ENCODE results near the gene NRG4. TPM values are rescaled to one million over a fixed set of nuclear protein-coding genes. Genes with fewer than 3 reads are reported as not detected.
A peak's percentile ranks its signal among the peaks of the same experiment; 100 is the strongest.
"Not testable (repeated sequence)": the region's sequence is repeated elsewhere in the genome, so short reads cannot be mapped to it uniquely, and the experiment has no call there.

The NRG4 gene
- total RNA-seq, 1 donor from 2014 or later = not detected

- Histone ChIP-seq H3K36me3 (ENCODE audit: control insufficient read depth, insufficient read depth, low read length) (no peaks in the 10 kb centered on the region), H3K27me3 (ENCODE audit: control insufficient read depth, insufficient read depth, low read length) (no peaks in the 10 kb centered on the region), H3K4me3 (ENCODE audit: low read depth, low read length) (no peak overlapping the region)
- FAIRE-seq (no peak), DNase-seq (ENCODE audit: low read depth) (no peak)
- TF ChIP-seq, protein P1, sequence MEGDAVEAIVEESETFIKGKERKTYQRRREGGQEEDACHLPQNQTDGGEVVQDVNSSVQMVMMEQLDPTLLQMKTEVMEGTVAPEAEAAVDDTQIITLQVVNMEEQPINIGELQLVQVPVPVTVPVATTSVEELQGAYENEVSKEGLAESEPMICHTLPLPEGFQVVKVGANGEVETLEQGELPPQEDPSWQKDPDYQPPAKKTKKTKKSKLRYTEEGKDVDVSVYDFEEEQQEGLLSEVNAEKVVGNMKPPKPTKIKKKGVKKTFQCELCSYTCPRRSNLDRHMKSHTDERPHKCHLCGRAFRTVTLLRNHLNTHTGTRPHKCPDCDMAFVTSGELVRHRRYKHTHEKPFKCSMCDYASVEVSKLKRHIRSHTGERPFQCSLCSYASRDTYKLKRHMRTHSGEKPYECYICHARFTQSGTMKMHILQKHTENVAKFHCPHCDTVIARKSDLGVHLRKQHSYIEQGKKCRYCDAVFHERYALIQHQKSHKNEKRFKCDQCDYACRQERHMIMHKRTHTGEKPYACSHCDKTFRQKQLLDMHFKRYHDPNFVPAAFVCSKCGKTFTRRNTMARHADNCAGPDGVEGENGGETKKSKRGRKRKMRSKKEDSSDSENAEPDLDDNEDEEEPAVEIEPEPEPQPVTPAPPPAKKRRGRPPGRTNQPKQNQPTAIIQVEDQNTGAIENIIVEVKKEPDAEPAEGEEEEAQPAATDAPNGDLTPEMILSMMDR (IDR thresholded peaks at IDR 0.05; ENCODE audit: insufficient read depth, low read length, severe bottlenecking) = no peak
Observed at GRCh38 chr15:75985971-75986370, 26.3 kb downstream of the NRG4 start.

DNA sequence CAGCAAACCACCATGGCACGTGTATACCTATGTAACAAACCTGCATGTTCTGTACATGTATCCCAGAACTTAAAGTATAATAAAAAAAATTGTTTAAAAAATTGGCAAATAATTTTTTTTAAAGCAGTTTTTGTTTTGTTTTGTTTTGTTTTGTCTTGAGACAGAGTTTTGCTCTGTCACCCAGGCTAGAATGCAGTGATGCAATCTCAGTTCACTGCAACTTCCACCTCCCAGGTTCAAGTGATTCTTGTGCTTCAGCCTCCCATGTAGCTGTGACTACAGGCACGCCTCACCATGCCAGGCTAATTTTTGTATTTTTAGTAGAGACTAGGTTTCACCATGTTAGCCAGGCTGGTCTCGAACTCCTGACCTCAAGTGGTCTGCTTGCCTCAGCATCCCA is 27.5 kb downstream of the NRG4 start:
- not testable (repeated sequence) for DNase-seq (ENCODE audit: low read depth); FAIRE-seq; H3K27me3 ChIP-seq (ENCODE audit: control insufficient read depth, insufficient read depth, low read length); H3K4me3 ChIP-seq (ENCODE audit: low read depth, low read length); H3K36me3 ChIP-seq (ENCODE audit: control insufficient read depth, insufficient read depth, low read length)

DNA sequence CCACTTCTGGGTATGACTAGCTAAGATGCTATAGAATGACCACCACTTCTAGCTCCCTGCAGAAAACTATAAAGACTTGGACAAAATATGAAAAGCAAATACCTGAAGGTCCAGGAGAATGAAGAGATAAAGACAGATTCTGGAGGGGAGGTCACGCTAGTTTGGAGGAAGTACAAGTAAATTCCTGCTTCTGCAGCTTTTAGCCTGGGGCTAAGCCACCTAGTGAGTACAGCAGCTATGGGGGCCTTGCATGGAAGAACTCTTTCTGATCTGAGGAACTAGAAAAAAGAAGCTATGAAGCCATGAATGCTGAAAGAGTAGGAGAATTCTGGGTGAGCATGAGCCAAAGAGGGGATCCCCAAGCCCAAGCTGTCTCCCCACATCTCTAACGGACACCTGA is 29.8 kb downstream of the NRG4 start:
- H3K36me3 ChIP-seq (ENCODE audit: control insufficient read depth, insufficient read depth, low read length) = no peaks in the 10 kb centered on the region
- H3K27me3 ChIP-seq (ENCODE audit: control insufficient read depth, insufficient read depth, low read length) = no peaks in the 10 kb centered on the region
- H3K4me3 ChIP-seq (ENCODE audit: low read depth, low read length) = no peak overlapping the region
- FAIRE-seq (no peak), DNase-seq (ENCODE audit: low read depth) (no peak)
- TF ChIP-seq, protein P1 (IDR thresholded peaks at IDR 0.05; ENCODE audit: insufficient read depth, low read length, severe bottlenecking) = no peak

- Histone ChIP-seq H3K27me3 (ENCODE audit: control insufficient read depth, insufficient read depth, low read length) (no peaks in the 10 kb centered on the region), H3K36me3 (ENCODE audit: control insufficient read depth, insufficient read depth, low read length) (no peaks in the 10 kb centered on the region), H3K4me3 (ENCODE audit: low read depth, low read length) (no peak overlapping the region)
- DNase-seq (ENCODE audit: low read depth) (no peak), FAIRE-seq (no peak)
- TF ChIP-seq, protein P1 (IDR thresholded peaks at IDR 0.05; ENCODE audit: insufficient read depth, low read length, severe bottlenecking) = no peak
Observed at GRCh38 chr15:75981149-75981815, 30.9 kb downstream of the NRG4 start.

- not testable (repeated sequence) for FAIRE-seq; H3K4me3 ChIP-seq (ENCODE audit: low read depth, low read length); H3K36me3 ChIP-seq (ENCODE audit: control insufficient read depth, insufficient read depth, low read length); DNase-seq (ENCODE audit: low read depth); H3K27me3 ChIP-seq (ENCODE audit: control insufficient read depth, insufficient read depth, low read length)
Observed at GRCh38 chr15:75976766-75977165, 35.5 kb downstream of the NRG4 start.

- H3K4me3 ChIP-seq (ENCODE audit: low read depth, low read length) = no peak overlapping the region
- no peaks in the 10 kb centered on the region for H3K36me3 ChIP-seq (ENCODE audit: control insufficient read depth, insufficient read depth, low read length)
- DNase-seq (ENCODE audit: low read depth) (peak; percentile 87), FAIRE-seq (no peak)
- no peaks in the 10 kb centered on the region for H3K27me3 ChIP-seq (ENCODE audit: control insufficient read depth, insufficient read depth, low read length)
- TF ChIP-seq, protein P1 (IDR thresholded peaks at IDR 0.05; ENCODE audit: insufficient read depth, low read length, severe bottlenecking) = no peak
Observed at GRCh38 chr15:75966073-75966472, 46.2 kb downstream of the NRG4 start.

DNA sequence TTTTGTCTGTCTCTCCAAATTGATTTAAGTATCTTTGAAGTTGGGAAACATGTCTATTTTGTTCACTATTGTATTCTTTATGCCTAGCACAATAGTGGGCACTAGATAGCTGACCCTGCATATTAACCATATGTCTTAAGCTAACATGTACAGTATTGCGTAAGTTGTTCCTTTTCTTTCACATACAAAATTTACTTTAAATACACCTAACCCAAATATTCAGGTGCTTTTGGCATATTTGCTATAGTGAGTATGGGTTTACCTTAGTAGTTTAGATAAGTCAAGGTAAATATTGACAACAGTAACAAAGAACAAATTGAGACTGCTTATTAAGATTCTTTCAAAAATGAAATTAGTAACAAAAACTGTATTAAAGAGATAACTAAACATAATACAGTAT is 50.9 kb downstream of the NRG4 start:
- no peak overlapping the region for H3K4me3 ChIP-seq (ENCODE audit: low read depth, low read length)
- no peaks in the 10 kb centered on the region for H3K27me3 ChIP-seq (ENCODE audit: control insufficient read depth, insufficient read depth, low read length)
- no peaks in the 10 kb centered on the region for H3K36me3 ChIP-seq (ENCODE audit: control insufficient read depth, insufficient read depth, low read length)
- TF ChIP-seq, protein P1 (IDR thresholded peaks at IDR 0.05; ENCODE audit: insufficient read depth, low read length, severe bottlenecking) = no peak
- FAIRE-seq = no peak
- DNase-seq (ENCODE audit: low read depth) = no peak
